Cardiac fibroblast (primary cell): Measurements from ENCODE around the gene NAT10.
A peak's percentile ranks its signal among the peaks of the same experiment; 100 is the strongest.

ENCODE experiments used
- DNase-seq, 2 donors: peaks; one replicate each; pipeline versions ENCODE4 v3.0.0 to v3.0.0-alpha.2; 2010; ENCODE audit warnings: low read depth in 2 of 2
- H3K4me3 ChIP-seq, 2 donors: replicated peaks in 1 of 2; 1 replicate in 1 of 2; 2 replicates in 1 of 2; pipeline ENCODE4 v1.5.1; 2011; ENCODE audit warnings: low read depth in 2 of 2, low read length in 2 of 2, mild to moderate bottlenecking in 2 of 2, moderate library complexity in 1 of 2
- TF ChIP-seq, protein P1 (sequence below): IDR thresholded peaks from one replicate; pipeline ENCODE4 v1.5.1; 2011; ENCODE audit warnings: low read depth, mild to moderate bottlenecking, low read length, inconsistent platforms

NAT10 gene

DNA sequence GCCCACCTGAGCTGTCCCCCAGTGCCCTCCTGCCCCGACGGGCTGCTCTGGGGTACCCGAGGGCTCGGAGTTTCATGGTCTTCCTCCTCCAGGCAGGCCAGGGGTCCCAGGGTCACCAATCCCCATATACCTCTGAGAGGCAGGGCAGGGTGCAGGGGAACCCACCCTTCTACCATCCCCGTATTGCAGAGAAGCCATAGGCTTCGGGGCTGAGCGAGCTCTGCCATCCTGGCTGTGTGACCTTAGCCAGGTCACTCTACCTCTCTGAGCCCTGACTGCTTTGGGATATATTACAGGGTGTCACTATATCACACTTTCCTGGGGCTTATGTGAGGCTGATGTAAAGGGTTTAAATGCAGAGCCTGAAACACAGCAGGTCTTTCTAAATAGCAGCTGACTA, 57.4 kb downstream of the NAT10 start:
- TF ChIP-seq, protein P1, sequence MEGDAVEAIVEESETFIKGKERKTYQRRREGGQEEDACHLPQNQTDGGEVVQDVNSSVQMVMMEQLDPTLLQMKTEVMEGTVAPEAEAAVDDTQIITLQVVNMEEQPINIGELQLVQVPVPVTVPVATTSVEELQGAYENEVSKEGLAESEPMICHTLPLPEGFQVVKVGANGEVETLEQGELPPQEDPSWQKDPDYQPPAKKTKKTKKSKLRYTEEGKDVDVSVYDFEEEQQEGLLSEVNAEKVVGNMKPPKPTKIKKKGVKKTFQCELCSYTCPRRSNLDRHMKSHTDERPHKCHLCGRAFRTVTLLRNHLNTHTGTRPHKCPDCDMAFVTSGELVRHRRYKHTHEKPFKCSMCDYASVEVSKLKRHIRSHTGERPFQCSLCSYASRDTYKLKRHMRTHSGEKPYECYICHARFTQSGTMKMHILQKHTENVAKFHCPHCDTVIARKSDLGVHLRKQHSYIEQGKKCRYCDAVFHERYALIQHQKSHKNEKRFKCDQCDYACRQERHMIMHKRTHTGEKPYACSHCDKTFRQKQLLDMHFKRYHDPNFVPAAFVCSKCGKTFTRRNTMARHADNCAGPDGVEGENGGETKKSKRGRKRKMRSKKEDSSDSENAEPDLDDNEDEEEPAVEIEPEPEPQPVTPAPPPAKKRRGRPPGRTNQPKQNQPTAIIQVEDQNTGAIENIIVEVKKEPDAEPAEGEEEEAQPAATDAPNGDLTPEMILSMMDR: no peak
- DNase-seq: no peak
- no peak overlapping the region for H3K4me3 ChIP-seq

DNA sequence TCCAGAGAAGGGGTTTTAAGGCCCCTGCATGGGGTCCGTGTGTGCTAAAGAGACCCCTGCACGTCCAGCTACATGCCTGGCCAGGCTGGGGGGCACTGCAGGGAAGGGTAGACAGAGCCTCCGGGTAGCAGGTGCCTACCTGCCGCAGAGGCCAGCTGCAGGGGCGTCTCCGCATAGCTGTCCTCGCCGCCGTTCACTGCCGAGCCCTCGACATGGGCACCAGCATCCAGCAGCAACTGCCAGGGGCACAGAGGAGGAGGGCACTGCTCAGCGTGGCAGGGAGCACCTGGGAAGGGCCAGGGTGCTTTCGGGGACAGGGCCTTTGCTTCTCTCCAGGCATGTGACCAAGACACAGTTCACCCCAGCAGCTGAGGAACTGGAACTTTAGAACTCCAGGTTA, 59.7 kb downstream of the NAT10 start:
- H3K4me3 ChIP-seq: no peak overlapping the region
- TF ChIP-seq, protein P1: no peak
- no peak for DNase-seq

DNA sequence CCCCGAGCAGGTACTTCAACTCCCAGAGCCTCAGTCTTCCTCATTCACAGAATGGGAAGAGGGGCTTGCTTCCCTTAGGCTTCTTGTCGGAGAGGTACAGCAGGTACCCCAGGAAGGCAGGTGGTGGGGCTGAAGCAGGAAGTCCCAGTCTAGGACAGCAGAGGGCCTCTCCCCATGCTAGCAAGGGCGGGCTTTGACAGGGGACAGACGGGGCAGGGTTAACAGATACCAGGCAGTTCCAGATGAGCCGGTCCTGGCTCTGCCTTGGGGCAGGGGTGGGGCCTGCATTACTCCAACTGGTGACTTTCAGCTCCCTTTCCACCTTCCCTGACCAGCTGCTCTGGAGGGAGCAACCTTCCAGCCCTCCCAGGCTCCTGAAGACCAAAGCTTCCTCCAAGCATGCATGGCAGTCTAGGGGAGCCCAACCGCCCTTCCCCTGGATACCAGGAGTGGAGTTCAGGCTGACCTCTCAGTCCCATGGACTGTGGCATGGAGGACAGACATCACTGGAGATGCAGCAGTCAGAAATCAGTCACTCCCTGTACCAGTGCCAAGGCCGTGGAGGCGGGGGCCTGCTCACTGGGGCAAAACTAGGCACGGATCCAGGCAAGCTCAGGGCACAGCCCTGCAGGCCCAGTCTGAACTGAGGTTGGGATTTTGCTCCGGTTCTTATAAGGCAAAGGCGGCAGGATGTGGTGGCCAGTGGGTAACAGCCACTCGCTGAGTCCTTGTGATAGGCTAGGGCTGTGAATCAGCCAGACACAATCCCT, 60.5 kb downstream of the NAT10 start:
- TF ChIP-seq, protein P1: no peak

DNA sequence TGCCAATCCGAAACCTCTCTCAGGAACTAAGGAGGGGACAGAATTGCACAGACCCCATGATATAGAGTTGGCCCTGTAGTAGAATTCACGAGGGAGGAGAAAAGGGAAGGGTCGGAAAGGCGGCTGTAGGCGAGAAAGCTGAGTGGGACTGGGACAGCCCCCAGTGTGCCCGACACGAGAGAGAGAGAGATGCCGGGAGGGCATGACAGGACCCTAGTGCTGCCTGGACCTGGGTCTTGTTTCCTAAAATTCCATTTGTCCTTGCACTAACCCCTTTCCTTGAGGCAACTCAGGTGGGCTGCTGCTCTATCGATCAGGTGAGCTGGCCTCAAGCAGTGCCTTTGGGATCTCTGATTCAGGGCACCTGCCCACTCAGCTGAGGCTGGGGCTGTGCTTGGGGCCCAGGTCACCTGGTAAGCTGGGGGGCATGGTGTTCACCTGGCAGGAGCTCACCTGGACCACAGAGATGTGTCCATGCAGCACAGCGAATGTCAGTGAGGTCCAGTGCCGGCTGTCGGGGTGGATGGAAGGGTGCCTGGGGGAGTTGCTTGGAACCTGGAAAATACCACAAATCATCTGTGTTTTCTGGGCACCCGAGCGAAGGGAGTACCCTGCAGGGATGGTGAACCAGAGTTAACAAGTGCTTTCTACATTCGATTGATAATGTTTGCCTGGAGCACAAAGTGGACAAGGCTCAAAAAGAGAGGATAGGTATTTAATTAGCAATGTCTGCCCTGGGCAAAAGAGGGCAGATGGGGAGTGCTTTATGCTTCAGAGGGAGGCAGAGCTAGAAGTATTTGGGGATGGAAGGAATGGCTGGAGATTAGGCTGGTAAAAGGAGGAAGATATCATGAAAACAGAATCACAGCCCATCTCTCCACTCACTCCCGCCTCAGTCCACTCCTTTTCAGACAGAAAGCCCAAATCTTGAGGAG, 61.6 kb downstream of the NAT10 start:
- TF ChIP-seq, protein P1: no peak
- DNase-seq: no peak
- no peak overlapping the region for H3K4me3 ChIP-seq

More for the DNA sequence above, 60.5 kb downstream of the NAT10 start:
- DNase-seq: peak in 1 of 2 donors; percentile 12
- H3K4me3 ChIP-seq: no peak overlapping the region

DNA sequence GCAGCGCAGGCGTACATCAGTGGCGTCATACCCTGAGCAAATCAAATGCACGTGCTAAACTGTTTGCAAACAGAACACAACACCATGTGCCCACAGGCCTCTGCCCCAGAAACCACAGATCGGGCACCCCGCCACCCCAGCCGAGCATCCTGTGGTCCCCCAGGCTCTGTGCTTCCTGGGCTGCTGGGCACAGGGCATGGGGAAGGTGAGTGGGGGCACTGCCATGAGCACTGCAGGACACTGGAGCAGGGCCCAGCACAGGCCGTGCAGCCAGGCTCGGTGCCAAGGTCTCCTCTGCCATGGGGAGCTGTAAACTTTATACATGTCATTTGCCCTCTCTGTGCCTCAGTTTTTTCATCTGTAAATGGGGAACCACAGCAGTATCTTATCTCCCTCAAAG, 62.5 kb downstream of the NAT10 start:
- H3K4me3 ChIP-seq: no peak overlapping the region
- TF ChIP-seq, protein P1: no peak
- DNase-seq: no peak

DNA sequence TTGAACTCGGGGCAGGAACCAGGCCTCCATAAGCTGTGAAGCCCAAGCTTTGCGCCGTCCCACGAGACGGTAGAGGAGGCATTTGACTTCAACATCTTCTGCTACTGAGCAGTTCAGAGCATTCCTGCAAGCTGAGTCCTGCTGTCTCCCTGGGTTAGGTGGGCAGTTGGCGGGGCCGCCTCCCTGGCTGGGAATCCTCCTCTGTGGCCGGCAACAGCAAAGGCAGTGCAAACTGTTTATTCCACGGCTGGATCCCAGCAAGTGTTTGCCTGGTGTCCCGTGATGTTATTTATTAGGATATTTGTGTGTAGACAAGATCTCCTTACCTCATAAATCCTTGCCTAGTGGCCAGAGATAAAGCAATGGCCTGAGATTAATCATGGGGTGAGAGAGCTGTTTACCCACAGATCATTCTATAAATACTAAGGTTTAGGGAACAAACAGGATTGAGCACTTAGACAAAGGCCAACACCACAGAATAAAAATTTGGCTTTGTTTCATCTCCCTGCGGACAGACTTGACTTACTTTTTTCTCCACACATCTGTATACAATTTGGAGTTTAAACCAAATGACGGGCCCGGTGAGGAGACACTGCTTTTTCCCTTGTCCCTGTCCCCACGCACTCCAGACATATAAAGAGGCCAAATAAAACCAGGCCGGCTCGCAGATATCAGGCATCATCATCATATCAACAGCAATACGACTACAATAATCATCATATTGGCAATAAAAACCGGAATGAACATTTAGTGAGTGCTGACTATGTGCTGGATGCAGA, 63.4 kb downstream of the NAT10 start:
- TF ChIP-seq, protein P1: no peak
- DNase-seq: no peak
- no peak overlapping the region for H3K4me3 ChIP-seq
